HL-60 (cell line): ENCODE measurements around the gene HTR3A.

Source experiments
- DNase-seq, 2 experiments: peaks; one replicate each; pipeline ENCODE4 v3.0.0-alpha.2; 2010 to 2020; ENCODE audit warnings: low read depth in 1 of 2, low spot score in 1 of 2
- H3K27ac ChIP-seq: fragments of 250-450 bp; sonication (Bioruptor Pico); replicated peaks from 2 replicates; pipeline ENCODE4 v1.5.1; 2020; ENCODE audit warnings: mild to moderate bottlenecking, moderate library complexity
- H3K27me3 ChIP-seq: fragments of 250-450 bp; sonication (Bioruptor Pico); 2 replicates; pipeline ENCODE4 v1.5.1; 2021; ENCODE audit warnings: mild to moderate bottlenecking, moderate library complexity; ENCODE audit not compliant: insufficient read depth, poor library complexity, severe bottlenecking
- H3K4me3 ChIP-seq: replicated peaks from 2 replicates; pipeline ENCODE4 v1.5.1; 2011; ENCODE audit warnings: mild to moderate bottlenecking, control low read depth, low read length; ENCODE audit not compliant: insufficient read depth
- CTCF ChIP-seq: IDR thresholded peaks from one replicate; pipeline ENCODE4 v1.5.1; 2011; ENCODE audit warnings: low read length, control low read depth, inconsistent platforms; ENCODE audit not compliant: insufficient read depth
- GABPA ChIP-seq: IDR thresholded peaks from 2 replicates; pipeline ENCODE4 v1.6.1; 2012; ENCODE audit warnings: low read depth
- POLR2AphosphoS5 ChIP-seq: IDR thresholded peaks from 2 replicates; pipeline ENCODE4 v1.6.1; 2012; ENCODE audit warnings: low read depth
- REST ChIP-seq: IDR thresholded peaks from 2 replicates; pipeline ENCODE4 v1.6.1; 2012; ENCODE audit warnings: low read depth; ENCODE audit not compliant: insufficient replicate concordance
- SPI1 ChIP-seq: IDR thresholded peaks from 2 replicates; pipeline ENCODE4 v1.6.1; 2012; ENCODE audit warnings: low read depth, mild to moderate bottlenecking, borderline replicate concordance

The HTR3A gene

GRCh38 chr11:114019046-114019445, 44.1 kb downstream of the HTR3A start:
- no peaks in the 10 kb centered on the region for H3K27me3 ChIP-seq
- no peak for DNase-seq
- no peak overlapping the region for H3K27ac ChIP-seq
- TF ChIP-seq REST (no peak), SPI1 (no peak), CTCF (no peak), POLR2AphosphoS5 (no peak), GABPA (no peak)
- H3K4me3 ChIP-seq: no peak overlapping the region

GRCh38 chr11:114019574-114019973, 44.7 kb downstream of the HTR3A start:
- no peak overlapping the region for H3K4me3 ChIP-seq
- no peak overlapping the region for H3K27ac ChIP-seq
- TF ChIP-seq CTCF (no peak), SPI1 (no peak), POLR2AphosphoS5 (no peak), GABPA (no peak), REST (no peak)
- no peaks in the 10 kb centered on the region for H3K27me3 ChIP-seq
- DNase-seq: no peak

- Histone ChIP-seq H3K27me3 (no peaks in the 10 kb centered on the region), H3K27ac (no peak overlapping the region), H3K4me3 (no peak overlapping the region)
- TF ChIP-seq GABPA: no peak
- no peak for TF ChIP-seq CTCF
- no peak for TF ChIP-seq REST
- no peak for TF ChIP-seq SPI1
- TF ChIP-seq POLR2AphosphoS5: no peak
- DNase-seq: no peak
Measured at GRCh38 chr11:114025329-114025907, 50.5 kb downstream of the HTR3A start.
